Mesodermal cell (in vitro differentiated cells): ENCODE measurements around the gene SMG7. TPM values are rescaled to one million over a fixed set of nuclear protein-coding genes. Genes with fewer than 3 reads are reported as not detected.
"Not testable (repeated sequence)": the region's sequence is repeated elsewhere in the genome, so short reads cannot be mapped to it uniquely, and the experiment has no call there.

Experiments
- H3K27ac ChIP-seq: 2 replicates; pipeline ENCODE4 v1.7.0; 2013; ENCODE audit warnings: mild to moderate bottlenecking, low read depth, low read length, moderate library complexity; ENCODE audit not compliant: severe bottlenecking
- H3K36me3 ChIP-seq: 2 replicates; pipeline ENCODE4 v1.7.1; 2013; ENCODE audit warnings: mild to moderate bottlenecking, low read length, moderate library complexity; ENCODE audit not compliant: control insufficient read depth, insufficient read depth
- H3K4me1 ChIP-seq: one replicate; pipeline ENCODE4 v1.7.1; 2013; ENCODE audit warnings: mild to moderate bottlenecking, low read length; ENCODE audit not compliant: insufficient read depth, control insufficient read depth, poor library complexity, severe bottlenecking
- H3K4me3 ChIP-seq: 2 replicates; pipeline ENCODE4 v1.7.0; 2013; ENCODE audit warnings: low read length, control low read depth, mild to moderate bottlenecking; ENCODE audit not compliant: insufficient read depth, poor library complexity, severe bottlenecking; ENCODE audit errors: extremely low read depth
- H3K9me3 ChIP-seq: 2 replicates; pipeline ENCODE4 v1.7.1; 2013; ENCODE audit warnings: mild to moderate bottlenecking, low read length, moderate library complexity; ENCODE audit not compliant: control insufficient read depth
- WGBS, 2 experiments: methylation state at CpG; one replicate each; pipeline ENCODE4 v1.1.5; 2013; ENCODE audit warnings: missing lambda C conversion rate in 2 of 2; ENCODE audit not compliant: insufficient coverage in 2 of 2; 5-methylcytosine and 5-hydroxymethylcytosine counted together
- polyA plus RNA-seq, 2 experiments: library from polyadenylated mRNA; stranded (reverse); fragments of 50-300 nt; gene quantifications; one replicate each; pipeline ENCODE4 v1.2.3, GENCODE V29; 2013

SMG7 gene, protein sequence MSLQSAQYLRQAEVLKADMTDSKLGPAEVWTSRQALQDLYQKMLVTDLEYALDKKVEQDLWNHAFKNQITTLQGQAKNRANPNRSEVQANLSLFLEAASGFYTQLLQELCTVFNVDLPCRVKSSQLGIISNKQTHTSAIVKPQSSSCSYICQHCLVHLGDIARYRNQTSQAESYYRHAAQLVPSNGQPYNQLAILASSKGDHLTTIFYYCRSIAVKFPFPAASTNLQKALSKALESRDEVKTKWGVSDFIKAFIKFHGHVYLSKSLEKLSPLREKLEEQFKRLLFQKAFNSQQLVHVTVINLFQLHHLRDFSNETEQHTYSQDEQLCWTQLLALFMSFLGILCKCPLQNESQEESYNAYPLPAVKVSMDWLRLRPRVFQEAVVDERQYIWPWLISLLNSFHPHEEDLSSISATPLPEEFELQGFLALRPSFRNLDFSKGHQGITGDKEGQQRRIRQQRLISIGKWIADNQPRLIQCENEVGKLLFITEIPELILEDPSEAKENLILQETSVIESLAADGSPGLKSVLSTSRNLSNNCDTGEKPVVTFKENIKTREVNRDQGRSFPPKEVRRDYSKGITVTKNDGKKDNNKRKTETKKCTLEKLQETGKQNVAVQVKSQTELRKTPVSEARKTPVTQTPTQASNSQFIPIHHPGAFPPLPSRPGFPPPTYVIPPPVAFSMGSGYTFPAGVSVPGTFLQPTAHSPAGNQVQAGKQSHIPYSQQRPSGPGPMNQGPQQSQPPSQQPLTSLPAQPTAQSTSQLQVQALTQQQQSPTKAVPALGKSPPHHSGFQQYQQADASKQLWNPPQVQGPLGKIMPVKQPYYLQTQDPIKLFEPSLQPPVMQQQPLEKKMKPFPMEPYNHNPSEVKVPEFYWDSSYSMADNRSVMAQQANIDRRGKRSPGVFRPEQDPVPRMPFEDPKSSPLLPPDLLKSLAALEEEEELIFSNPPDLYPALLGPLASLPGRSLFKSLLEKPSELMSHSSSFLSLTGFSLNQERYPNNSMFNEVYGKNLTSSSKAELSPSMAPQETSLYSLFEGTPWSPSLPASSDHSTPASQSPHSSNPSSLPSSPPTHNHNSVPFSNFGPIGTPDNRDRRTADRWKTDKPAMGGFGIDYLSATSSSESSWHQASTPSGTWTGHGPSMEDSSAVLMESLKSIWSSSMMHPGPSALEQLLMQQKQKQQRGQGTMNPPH
- 37.4 TPM for polyA plus RNA-seq (2013, experiment 1 of 2)
- polyA plus RNA-seq (2013, experiment 2 of 2) = 35.4 TPM

GRCh38 chr1:183472488-183473216, at the start of gene SMG7:
TSS of gene SMG7 (plus strand) at chr1:183472499. CDS start at chr1:183472621, 122 bp downstream.
- WGBS, 2 experiments = 1 to 2% methylated on average over 57 to 60 of the region's 70 CpGs

DNA sequence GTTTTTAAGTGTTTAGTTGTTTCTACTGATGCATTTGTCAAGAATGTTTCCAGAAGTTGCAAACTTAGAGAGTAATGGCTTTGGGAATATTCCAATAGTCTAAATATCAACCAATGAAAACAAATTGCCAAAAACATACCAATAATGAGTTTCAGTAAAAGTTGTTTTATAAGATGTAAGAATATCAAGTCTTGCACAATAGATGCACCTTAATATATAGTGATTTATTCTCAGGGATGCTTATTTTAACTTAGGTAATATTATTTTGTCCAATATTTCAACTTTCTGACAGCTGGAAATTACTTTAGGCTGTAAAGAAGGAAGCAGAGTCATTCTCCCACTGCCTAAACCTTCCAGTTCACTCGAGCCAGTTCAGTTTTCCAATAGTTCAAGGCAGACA, 48.8 kb upstream of the SMG7 start:
- Histone ChIP-seq H3K27ac (no peak overlapping the region), H3K4me3 (no peak overlapping the region), H3K9me3 (no peaks in the 10 kb centered on the region), H3K4me1 (no peaks in the 10 kb centered on the region), H3K36me3 (no peaks in the 10 kb centered on the region)
- WGBS, 2 experiments = 57% methylated on average over 1 of the region's 1 CpG; no CpG with 5 or more reads in 1 of the 2 experiments

More at GRCh38 chr1:183472488-183473216, at the start of gene SMG7:
- Histone ChIP-seq H3K9me3 (no peaks in the 10 kb centered on the region), H3K27ac (peak within 1 kb of the TSS; percentile 99), H3K4me1 (peaks cover 3% of the 10 kb centered on the region), H3K36me3 (no peaks in the 10 kb centered on the region), H3K4me3 (peak within 1 kb of the TSS; percentile 95)

GRCh38 chr1:183424691-183425090, 47.6 kb upstream of the SMG7 start:
- no peaks in the 10 kb centered on the region for H3K4me1 ChIP-seq

DNA sequence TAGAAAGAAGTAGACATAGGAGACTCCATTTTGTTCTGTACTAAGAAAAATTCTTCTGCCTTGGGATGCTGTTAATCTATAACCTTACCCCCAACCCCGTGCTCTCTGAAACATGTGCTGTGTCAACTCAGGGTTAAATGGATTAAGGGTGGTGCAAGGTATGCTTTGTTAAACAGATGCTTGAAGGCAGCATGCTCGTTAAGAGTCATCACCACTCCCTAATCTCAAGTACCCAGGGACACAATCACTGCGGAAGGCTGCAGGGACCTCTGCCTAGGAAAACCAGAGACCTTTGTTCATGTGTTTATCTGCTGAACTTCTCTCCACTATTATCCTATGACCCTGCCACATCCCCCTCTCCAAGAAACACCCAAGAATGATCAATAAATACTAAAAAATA, 44.7 kb upstream of the SMG7 start:
- not testable (repeated sequence) for H3K27ac ChIP-seq, H3K4me3 ChIP-seq, H3K36me3 ChIP-seq, H3K9me3 ChIP-seq, H3K4me1 ChIP-seq
- WGBS, 2 experiments = no CpG with 5 or more reads among the region's 3 CpGs

More at GRCh38 chr1:183424691-183425090, 47.6 kb upstream of the SMG7 start:
- Histone ChIP-seq H3K4me3 (no peak overlapping the region), H3K27ac (no peak overlapping the region), H3K36me3 (no peaks in the 10 kb centered on the region), H3K9me3 (no peaks in the 10 kb centered on the region)

DNA sequence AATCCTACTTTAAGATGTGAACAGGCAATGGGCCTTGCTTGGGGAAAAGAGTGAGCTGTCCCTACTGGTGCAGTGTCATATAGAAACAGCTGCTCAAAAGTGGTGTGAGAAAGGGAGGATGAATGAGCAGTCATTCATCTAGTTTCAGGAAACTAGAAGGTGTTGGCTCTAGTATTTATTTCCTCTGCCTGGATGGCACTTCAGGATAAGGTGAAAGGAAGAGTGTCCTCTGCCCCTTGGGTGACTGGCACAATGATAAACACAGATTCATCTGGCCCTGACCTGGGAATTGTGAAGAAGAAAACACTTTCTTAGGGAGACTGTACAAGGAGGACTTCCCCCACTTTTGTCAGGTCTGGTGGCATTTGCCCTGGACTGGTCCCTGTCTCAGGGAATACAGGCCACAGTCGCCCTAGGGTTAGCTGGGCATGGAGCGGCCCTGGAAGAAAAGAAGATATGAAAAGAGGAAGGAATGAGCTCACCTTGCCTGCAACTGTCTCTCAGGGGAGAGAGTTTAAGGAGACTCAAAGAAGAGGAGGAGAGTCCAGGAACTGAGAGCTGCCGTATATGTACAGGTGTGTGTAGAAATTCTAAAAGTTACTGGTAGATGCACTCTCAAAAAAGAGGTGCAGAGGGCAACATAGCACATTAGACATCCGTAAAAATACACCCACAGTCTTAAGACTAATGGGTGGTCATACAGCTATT, 40.3 kb upstream of the SMG7 start:
- Histone ChIP-seq H3K27ac (no peak overlapping the region), H3K9me3 (no peaks in the 10 kb centered on the region), H3K4me3 (no peak overlapping the region), H3K36me3 (no peaks in the 10 kb centered on the region), H3K4me1 (no peaks in the 10 kb centered on the region)
- 94 to 100% methylated on average over 1 to 2 of the region's 4 CpGs for WGBS, 2 experiments

DNA sequence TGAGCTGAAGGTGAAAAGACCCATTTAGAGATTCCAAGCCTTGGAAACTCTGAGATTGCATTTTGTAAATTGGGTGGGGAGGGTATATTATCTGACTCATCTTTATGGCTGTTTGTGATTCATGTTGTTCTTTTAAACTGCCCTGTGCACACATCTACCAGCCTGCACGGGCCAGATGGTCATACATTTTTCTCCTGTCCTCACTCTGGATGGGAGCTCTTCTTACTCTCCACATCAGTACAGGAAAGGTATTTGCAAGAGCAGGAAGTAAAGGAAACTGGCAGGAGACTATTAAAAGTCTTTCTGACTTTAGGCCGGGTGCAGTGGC, 39.8 kb upstream of the SMG7 start:
- Histone ChIP-seq H3K27ac (no peak overlapping the region), H3K9me3 (no peaks in the 10 kb centered on the region), H3K4me3 (no peak overlapping the region), H3K36me3 (no peaks in the 10 kb centered on the region), H3K4me1 (no peaks in the 10 kb centered on the region)
- 78 to 83% methylated on average over 1 of the region's 2 CpGs for WGBS, 2 experiments

DNA sequence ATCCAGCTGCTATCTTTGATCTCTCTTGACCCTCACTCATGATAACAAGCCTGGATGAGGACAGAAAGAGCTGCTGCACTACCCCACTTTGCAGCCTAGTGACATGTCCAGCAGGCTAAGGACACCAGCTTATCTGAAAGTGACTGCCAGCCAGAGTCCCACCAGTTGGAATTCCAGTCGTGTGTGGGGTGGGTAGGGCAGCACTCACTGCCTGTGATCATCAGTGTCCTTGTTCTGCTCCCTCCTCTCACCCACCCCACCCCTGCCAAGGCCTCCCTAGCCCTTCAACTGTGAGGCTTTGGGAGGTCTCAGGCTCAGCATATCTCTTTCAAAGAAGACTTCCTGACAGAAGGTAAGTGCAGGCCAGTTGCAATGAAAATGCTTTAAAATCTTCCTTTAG, 38.6 kb upstream of the SMG7 start:
- no peaks in the 10 kb centered on the region for H3K4me1 ChIP-seq
- H3K27ac ChIP-seq = no peak overlapping the region
- H3K4me3 ChIP-seq = no peak overlapping the region
- no CpG with 5 or more reads among the region's 1 CpG for WGBS, 2 experiments
- H3K36me3 ChIP-seq = no peaks in the 10 kb centered on the region
- H3K9me3 ChIP-seq = no peaks in the 10 kb centered on the region

DNA sequence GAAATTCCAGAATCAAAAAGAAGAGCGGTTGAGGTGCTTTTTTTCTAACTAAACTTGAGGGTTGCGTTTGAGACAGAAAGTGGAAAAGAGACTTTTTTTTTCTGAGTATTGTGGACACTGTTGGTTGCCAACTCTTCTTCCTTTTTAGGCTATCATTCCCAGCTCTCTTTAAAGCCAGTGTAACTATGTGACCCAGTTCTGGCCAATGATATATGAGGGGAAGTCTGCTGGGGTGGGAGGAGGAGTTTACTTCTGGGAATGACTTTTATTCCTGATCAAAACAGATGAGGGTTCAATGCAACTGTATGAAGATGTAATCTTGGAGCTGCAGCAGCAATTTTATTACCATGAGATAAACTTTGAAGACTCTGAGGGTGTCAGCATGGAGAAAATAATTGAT, 36.8 kb upstream of the SMG7 start:
- WGBS, 2 experiments = 93% methylated on average over 2 of the region's 2 CpGs; no CpG with 5 or more reads in 1 of the 2 experiments
- H3K27ac ChIP-seq = no peak overlapping the region
- no peaks in the 10 kb centered on the region for H3K36me3 ChIP-seq
- H3K4me1 ChIP-seq = no peaks in the 10 kb centered on the region
- no peak overlapping the region for H3K4me3 ChIP-seq
- H3K9me3 ChIP-seq = no peaks in the 10 kb centered on the region

GRCh38 chr1:183438060-183438459, 34.2 kb upstream of the SMG7 start:
- no CpG with 5 or more reads among the region's 2 CpGs for WGBS, 2 experiments
- no peaks in the 10 kb centered on the region for H3K9me3 ChIP-seq
- H3K4me1 ChIP-seq = no peaks in the 10 kb centered on the region
- H3K36me3 ChIP-seq = no peaks in the 10 kb centered on the region
- no peak overlapping the region for H3K4me3 ChIP-seq
- no peak overlapping the region for H3K27ac ChIP-seq
